Neutrophil (primary cell): ENCODE results near the gene PIKFYVE.

Experiments used
- H3K27ac ChIP-seq: fragments of 200-600 bp; sonication (generic); 2 replicates; pipeline ENCODE4 v1.5.1; 2016; ENCODE audit warnings: mild to moderate bottlenecking, moderate library complexity
- H3K27me3 ChIP-seq: fragments of 200-600 bp; sonication (generic); 2 replicates; pipeline ENCODE4 v1.6.0; 2016; ENCODE audit warnings: mild to moderate bottlenecking
- H3K36me3 ChIP-seq: fragments of 200-600 bp; sonication (generic); 2 replicates; pipeline ENCODE4 v1.5.1; 2017
- H3K4me1 ChIP-seq, 2 experiments: fragments of 200-600 bp in 1 of 2; sonication (generic) in 1 of 2; 1 replicate in 1 of 2; 2 replicates in 1 of 2; pipeline versions ENCODE4 v1.5.1 to v1.6.1; 2013 to 2016; ENCODE audit warnings: low read depth in 1 of 2, low read length in 1 of 2, mild to moderate bottlenecking in 1 of 2, moderate library complexity in 1 of 2; ENCODE audit not compliant: control insufficient read depth in 1 of 2, insufficient read depth in 1 of 2
- H3K4me3 ChIP-seq, 2 experiments: fragments of 200-600 bp in 1 of 2; sonication (generic) in 1 of 2; 1 replicate in 1 of 2; 2 replicates in 1 of 2; pipeline ENCODE4 v1.5.1; 2013 to 2016; ENCODE audit warnings: low read depth in 1 of 2, low read length in 1 of 2, mild to moderate bottlenecking in 1 of 2, moderate library complexity in 1 of 2
- H3K9me3 ChIP-seq: fragments of 200-600 bp; sonication (generic); 2 replicates; pipeline ENCODE4 v1.5.1; 2016
- TF ChIP-seq, protein P1 (sequence below): fragments of 200-600 bp; sonication (generic); IDR thresholded peaks from 2 replicates; pipeline ENCODE4 v1.5.1; 2016; ENCODE audit warnings: antibody characterized with exemption

The PIKFYVE gene

DNA sequence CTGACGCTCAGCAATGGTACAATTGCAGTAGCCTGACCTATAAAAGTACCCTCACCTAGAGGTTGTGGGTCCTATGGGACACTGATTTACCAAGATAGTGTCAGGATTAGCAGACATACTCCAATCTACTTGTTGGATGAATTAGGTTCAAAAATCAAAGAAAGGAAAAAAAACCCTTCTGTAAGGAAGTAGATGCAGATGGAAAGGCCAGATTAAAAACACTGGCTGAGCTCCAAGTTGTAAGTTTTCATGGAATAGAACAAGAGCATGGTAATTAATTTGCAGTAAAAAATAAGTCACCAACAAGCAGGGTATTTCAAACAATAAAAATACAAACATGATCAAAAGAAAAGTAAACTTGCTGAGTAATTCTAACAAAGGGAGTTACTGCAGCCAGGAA is 37.6 kb upstream of the PIKFYVE start:
- Histone ChIP-seq H3K9me3 (peaks cover 4% of the 10 kb centered on the region), H3K27me3 (no peaks in the 10 kb centered on the region), H3K4me3 (no peak overlapping the region), H3K4me1 (no peaks in the 10 kb centered on the region), H3K27ac (no peak overlapping the region), H3K36me3 (no peaks in the 10 kb centered on the region)
- TF ChIP-seq, protein P1, sequence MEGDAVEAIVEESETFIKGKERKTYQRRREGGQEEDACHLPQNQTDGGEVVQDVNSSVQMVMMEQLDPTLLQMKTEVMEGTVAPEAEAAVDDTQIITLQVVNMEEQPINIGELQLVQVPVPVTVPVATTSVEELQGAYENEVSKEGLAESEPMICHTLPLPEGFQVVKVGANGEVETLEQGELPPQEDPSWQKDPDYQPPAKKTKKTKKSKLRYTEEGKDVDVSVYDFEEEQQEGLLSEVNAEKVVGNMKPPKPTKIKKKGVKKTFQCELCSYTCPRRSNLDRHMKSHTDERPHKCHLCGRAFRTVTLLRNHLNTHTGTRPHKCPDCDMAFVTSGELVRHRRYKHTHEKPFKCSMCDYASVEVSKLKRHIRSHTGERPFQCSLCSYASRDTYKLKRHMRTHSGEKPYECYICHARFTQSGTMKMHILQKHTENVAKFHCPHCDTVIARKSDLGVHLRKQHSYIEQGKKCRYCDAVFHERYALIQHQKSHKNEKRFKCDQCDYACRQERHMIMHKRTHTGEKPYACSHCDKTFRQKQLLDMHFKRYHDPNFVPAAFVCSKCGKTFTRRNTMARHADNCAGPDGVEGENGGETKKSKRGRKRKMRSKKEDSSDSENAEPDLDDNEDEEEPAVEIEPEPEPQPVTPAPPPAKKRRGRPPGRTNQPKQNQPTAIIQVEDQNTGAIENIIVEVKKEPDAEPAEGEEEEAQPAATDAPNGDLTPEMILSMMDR, result no peak

DNA sequence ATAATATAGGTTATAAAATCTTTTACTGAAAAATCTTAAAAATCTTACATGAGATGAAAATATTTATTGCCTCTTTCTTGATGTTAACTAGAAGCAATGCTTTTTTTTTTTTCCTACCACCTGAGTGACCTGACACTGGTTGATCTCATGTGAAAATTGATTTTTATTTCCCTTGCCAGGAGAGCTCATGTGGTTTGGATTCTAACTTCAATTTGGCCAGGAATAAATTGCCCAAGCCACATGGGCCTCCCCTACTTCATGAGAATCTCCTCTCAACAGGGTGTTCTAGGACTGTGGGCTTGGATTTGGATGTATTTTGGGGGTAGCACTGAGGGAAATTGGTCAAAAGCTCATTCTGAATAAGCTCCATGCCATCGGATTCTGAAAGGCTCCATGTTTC is 31.3 kb upstream of the PIKFYVE start:
- no peaks in the 10 kb centered on the region for H3K4me1 ChIP-seq
- H3K27ac ChIP-seq, result no peak overlapping the region
- H3K4me3 ChIP-seq, result no peak overlapping the region
- no peaks in the 10 kb centered on the region for H3K27me3 ChIP-seq
- peaks cover 46% of the 10 kb centered on the region for H3K36me3 ChIP-seq
- TF ChIP-seq, protein P1, result no peak
- peaks cover 4% of the 10 kb centered on the region for H3K9me3 ChIP-seq

DNA sequence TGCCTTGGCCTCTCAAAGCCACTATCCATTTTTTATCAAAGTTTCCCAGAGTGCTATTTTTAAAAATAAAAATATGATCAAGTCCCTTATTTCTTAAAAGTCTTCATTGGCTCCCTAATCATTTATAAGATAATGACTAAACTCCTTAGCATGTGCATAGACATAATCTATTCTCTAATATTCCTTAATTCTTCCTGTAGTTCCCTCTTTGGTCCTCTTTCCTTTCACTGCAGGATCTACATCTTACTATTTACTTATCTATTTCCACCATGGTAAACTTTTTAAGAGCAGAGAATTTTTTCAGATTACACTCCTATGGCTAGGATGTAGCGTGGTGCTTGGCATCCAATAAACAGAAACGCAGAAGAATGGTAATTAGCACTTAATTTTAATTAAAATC is 30.2 kb upstream of the PIKFYVE start:
- no peaks in the 10 kb centered on the region for H3K4me1 ChIP-seq
- H3K9me3 ChIP-seq, result peaks cover 4% of the 10 kb centered on the region
- TF ChIP-seq, protein P1, result no peak
- H3K27me3 ChIP-seq, result no peaks in the 10 kb centered on the region
- H3K4me3 ChIP-seq, result no peak overlapping the region
- peaks cover 56% of the 10 kb centered on the region for H3K36me3 ChIP-seq
- no peak overlapping the region for H3K27ac ChIP-seq

DNA sequence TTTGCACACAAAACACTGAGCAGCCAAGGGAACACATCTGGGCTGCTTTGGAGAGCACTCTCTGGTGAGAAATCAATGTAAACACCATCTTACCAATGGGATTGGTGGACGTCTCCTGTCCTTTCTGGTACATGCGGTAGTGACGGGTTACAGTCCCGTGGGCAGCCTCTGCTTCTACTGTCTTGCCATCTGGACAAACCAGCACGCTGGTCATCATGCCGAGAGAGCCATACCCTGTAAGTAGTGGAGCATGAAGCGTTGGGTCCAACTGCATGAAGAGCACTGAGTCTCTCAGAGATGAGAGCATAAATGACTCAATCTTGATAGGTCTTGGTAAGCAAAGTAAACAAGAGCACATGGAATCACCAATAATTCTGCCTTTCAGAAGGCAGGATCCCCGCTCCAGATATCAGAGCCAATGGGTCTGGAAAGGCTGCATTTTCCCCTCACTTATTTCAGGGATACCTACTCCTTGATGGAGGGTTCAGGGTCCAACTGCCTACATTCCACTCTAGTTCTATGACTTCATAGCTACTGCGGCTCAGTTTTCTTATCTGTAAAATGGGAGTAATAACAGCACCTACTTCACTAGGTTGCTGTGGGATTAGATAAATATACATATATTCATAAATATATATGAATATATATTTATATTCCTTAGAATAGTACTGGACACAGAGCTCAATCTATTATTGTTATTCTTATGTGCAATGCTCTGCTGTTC is 26.1 kb upstream of the PIKFYVE start:
- TF ChIP-seq, protein P1, result no peak
- no peaks in the 10 kb centered on the region for H3K27me3 ChIP-seq
- no peak overlapping the region for H3K27ac ChIP-seq
- no peaks in the 10 kb centered on the region for H3K9me3 ChIP-seq
- H3K4me1 ChIP-seq, result no peaks in the 10 kb centered on the region
- no peak overlapping the region for H3K4me3 ChIP-seq
- H3K36me3 ChIP-seq, result peaks cover 94% of the 10 kb centered on the region

DNA sequence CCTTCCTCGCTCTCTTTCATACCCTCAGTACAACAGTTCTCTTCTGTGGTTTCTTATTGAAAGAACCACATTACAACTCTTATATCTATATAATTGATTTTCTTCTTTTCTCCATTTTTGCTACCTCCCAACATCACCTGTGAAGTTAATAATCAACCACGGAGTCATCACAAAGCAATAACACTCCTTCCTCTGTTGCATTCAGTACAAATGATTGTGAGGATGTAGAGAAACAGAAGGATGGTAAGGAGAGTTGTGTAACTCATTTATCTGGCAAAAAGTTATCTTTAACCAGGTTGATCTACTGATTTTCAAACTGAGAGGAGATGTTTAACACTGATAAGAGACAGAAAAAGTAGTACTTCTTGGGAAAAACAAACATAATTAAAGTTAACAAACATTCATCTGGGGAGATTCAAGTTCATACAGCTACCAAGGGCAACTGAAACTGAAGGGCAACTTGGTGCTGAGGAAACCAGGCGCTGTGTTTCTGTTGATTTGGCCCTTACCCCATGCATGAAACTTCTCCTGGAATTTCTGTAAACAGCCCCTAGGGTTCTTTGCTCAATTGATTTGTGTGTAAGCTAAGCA is 25.3 kb upstream of the PIKFYVE start:
- peaks cover 90% of the 10 kb centered on the region for H3K36me3 ChIP-seq
- TF ChIP-seq, protein P1, result no peak

More for the DNA sequence above, 25.3 kb upstream of the PIKFYVE start:
- no peak overlapping the region for H3K4me3 ChIP-seq
- H3K4me1 ChIP-seq, result no peaks in the 10 kb centered on the region
- no peaks in the 10 kb centered on the region for H3K27me3 ChIP-seq
- no peaks in the 10 kb centered on the region for H3K9me3 ChIP-seq
- no peak overlapping the region for H3K27ac ChIP-seq
